Gastrocnemius medialis (tissue), 4 donors: Measurements from ENCODE around the gene AHCTF1. TPM values are rescaled to one million over a fixed set of nuclear protein-coding genes. Genes with fewer than 3 reads are reported as not detected.
A peak's percentile ranks its signal among the peaks of the same experiment; 100 is the strongest.

Experiments used
- ATAC-seq, 2 donors: fragments of 150-250 bp; one replicate each; pipeline ENCODE4 v1.9.1; 2016
- DNase-seq, 2 donors: peaks; one replicate each; pipeline ENCODE4 v3.0.0-alpha.2; 2019
- H3K27ac ChIP-seq, 4 donors: fragments of 200-600 bp; sonication (generic); 1 replicate in 1 of 4; 2 replicates in 3 of 4; pipeline ENCODE4 v1.5.1; 2016 to 2018; ENCODE audit warnings: mild to moderate bottlenecking in 2 of 4, moderate library complexity in 1 of 4
- H3K27me3 ChIP-seq, 3 donors: fragments of 200-600 bp; sonication (generic) in 2 of 3; 1 replicate in 1 of 3; 2 replicates in 2 of 3; pipeline versions ENCODE4 v1.5.1 to v1.6.0; 2016 to 2019; ENCODE audit warnings: mild to moderate bottlenecking in 1 of 3, moderate library complexity in 1 of 3
- H3K36me3 ChIP-seq, 2 donors: fragments of 200-600 bp; sonication (generic) in 1 of 2; one replicate each; pipeline ENCODE4 v1.5.1; 2017 to 2018
- H3K4me1 ChIP-seq, 2 donors: fragments of 200-600 bp; sonication (generic) in 1 of 2; one replicate each; pipeline ENCODE4 v1.5.1; 2016 to 2017; ENCODE audit warnings: mild to moderate bottlenecking in 2 of 2
- H3K4me3 ChIP-seq, 4 donors: fragments of 200-600 bp; sonication (generic) in 3 of 4; 1 replicate in 1 of 4; 2 replicates in 3 of 4; pipeline ENCODE4 v1.5.1; 2016 to 2019; ENCODE audit warnings: mild to moderate bottlenecking in 2 of 4
- H3K9me3 ChIP-seq, 3 donors: fragments of 200-600 bp; sonication (generic) in 2 of 3; 1 replicate in 1 of 3; 2 replicates in 2 of 3; pipeline ENCODE4 v1.5.1; 2016 to 2019
- CTCF ChIP-seq, 5 experiments: fragments of 450-650 bp in 3 of 5; fragments of 200-600 bp in 2 of 5; sonication (generic) in 2 of 5; IDR thresholded peaks in 4 of 5; conservative IDR thresholded peaks in 1 of 5; 1 replicate in 4 of 5; 2 replicates in 1 of 5; pipeline ENCODE4 v1.5.1; 2016 to 2019; ENCODE audit warnings: antibody characterized with exemption in 5 of 5, mild to moderate bottlenecking in 3 of 5, moderate library complexity in 3 of 5
- POLR2A ChIP-seq, 2 donors: fragments of 450-650 bp; IDR thresholded peaks; one replicate each; pipeline ENCODE4 v1.6.1; 2017; ENCODE audit warnings: antibody characterized with exemption in 2 of 2, mild to moderate bottlenecking in 2 of 2, moderate library complexity in 2 of 2
- in situ Hi-C, 4 donors: fragments of 200-750 bp; cut with MboI; loops; one replicate each; pipeline versions ENCODE4 v1.15.0 to v1.8.0; 2017; ENCODE audit warnings: low sequenced_read_pairs in 4 of 4
- intact Hi-C: fragments of 100-400 bp; cut with DNase I; formaldehyde crosslinking; loops from one replicate; pipeline ENCODE4 v1.15.1; 2023; ENCODE audit warnings: low total_unique reads
- total RNA-seq, 4 donors: library from RNA; depleted of rRNA; stranded (reverse); fragments of >200 nt; gene quantifications; one replicate each; pipeline versions ENCODE4 v1.1.0 to v1.2.3, GENCODE V29; 2016

The AHCTF1 gene
- total RNA-seq, 4 donors from 2014 or later: 21.7 to 28.5 (median 24.7) TPM

DNA sequence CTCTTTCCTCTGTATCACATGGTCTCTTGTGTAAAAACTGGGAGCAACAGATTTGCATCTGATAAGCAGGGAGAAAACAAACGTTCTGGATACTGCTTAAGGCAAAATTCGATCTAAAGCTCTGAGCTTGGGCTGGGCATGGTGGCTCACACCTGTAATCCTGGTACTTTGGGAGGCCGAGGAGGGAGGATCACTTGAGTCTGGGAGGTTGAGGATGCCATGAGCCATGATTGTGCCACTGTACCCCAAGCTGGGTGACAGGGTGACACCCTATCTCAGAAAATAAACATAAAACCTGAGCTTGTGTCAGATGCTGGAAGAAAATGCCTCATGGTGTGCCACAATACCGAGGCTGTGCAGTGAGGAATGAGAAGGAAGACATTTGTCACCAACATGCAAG, 133.6 kb downstream of the AHCTF1 start:
- H3K9me3 ChIP-seq: no peaks in the 10 kb centered on the region
- intact Hi-C loops: no loop called here
- DNase-seq (no peak), ATAC-seq (no peak)
- no peaks in the 10 kb centered on the region for H3K36me3 ChIP-seq
- in situ Hi-C loops: no loop called here
- peak overlapping the region; percentile 6 to 70 (median 62) for H3K27ac ChIP-seq
- TF ChIP-seq CTCF (IDR thresholded peaks at IDR 0.05 in 4 of 5, conservative IDR thresholded peaks at IDR 0.05 in 1 of 5) (no peak), POLR2A (IDR thresholded peaks at IDR 0.05) (no peak)
- no peaks in the 10 kb centered on the region for H3K27me3 ChIP-seq
- no peak overlapping the region for H3K4me3 ChIP-seq
- peaks cover 9 to 11% of the 10 kb centered on the region in 2 donors for H3K4me1 ChIP-seq

GRCh38 chr1:246797597-246797996, 134.2 kb downstream of the AHCTF1 start:
- Histone ChIP-seq H3K9me3 (no peaks in the 10 kb centered on the region), H3K27ac (peak overlapping the region in 1 of 4 donors; percentile 64), H3K4me3 (no peak overlapping the region), H3K36me3 (no peaks in the 10 kb centered on the region), H3K4me1 (peaks cover 9 to 11% of the 10 kb centered on the region in 2 donors), H3K27me3 (no peaks in the 10 kb centered on the region)
- DNase-seq (no peak), ATAC-seq (no peak)
- in situ Hi-C loops: no loop called here
- TF ChIP-seq POLR2A (IDR thresholded peaks at IDR 0.05) (no peak), CTCF (IDR thresholded peaks at IDR 0.05 in 4 of 5, conservative IDR thresholded peaks at IDR 0.05 in 1 of 5) (no peak)
- intact Hi-C loops: no loop called here

DNA sequence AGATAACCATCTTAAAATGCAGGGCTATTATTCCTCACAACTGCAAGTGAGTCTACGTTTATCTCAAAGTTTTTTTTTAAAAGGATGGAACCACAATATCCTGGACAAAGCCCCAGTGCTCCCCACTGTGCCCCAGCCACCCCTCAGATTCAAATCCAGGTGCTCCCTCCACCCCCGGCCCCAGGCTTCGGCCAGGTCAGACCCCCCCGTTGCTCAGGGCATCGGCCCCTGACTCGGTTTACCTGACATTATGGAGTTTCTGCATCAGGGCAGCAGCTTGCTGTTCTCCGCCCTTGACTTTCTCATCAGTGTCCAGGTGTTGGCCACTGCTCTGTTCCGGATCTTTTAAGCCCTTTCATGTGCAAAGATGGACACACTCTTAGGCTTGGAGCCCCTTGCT, 134.6 kb downstream of the AHCTF1 start:
- Histone ChIP-seq H3K27me3 (no peaks in the 10 kb centered on the region), H3K4me1 (peaks cover 9 to 11% of the 10 kb centered on the region in 2 donors), H3K4me3 (no peak overlapping the region), H3K27ac (no peak overlapping the region), H3K36me3 (no peaks in the 10 kb centered on the region), H3K9me3 (no peaks in the 10 kb centered on the region)
- in situ Hi-C loops: no loop called here
- TF ChIP-seq POLR2A (IDR thresholded peaks at IDR 0.05) (no peak), CTCF (IDR thresholded peaks at IDR 0.05 in 4 of 5, conservative IDR thresholded peaks at IDR 0.05 in 1 of 5) (no peak)
- DNase-seq (no peak), ATAC-seq (no peak)
- intact Hi-C loops: no loop called here

DNA sequence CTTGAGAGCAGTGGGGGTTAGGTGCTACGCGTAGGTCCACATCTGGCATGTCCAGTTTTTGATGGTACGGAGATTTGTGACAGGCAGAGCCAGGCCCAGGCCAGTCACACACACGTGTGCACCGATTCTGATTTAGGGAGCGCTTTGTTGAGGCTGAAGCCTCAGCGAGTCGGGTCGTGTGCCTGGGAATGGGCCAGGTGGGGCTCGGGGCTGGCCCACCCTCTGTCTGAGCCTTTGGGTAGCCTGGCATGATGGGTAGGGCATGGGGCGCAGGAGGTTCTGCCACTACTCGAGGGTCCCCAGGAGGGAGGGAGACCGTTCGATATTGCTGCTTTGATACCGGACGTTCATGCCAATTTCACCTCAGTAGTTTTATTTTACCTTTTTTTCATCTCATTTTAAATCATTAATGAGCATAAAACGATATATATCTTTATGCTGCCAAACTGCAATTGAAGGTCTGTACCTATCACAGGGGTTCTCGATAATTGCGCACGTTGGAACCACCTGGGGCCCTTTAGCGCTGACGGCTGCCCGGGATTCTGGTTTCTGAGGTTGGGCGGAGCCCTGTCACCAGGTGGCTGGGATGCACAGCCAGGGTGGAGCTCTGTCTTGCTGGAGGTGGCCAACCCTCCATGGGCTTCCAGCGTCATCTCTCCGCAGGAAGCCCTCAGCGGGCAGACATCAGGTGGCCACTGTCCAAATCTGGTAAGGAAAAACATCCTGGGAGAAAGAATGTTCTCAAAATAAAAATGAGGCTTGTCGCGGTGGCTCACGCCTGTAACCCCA, 135.6 kb downstream of the AHCTF1 start:
- TF ChIP-seq CTCF (IDR thresholded peaks at IDR 0.05 in 4 of 5, conservative IDR thresholded peaks at IDR 0.05 in 1 of 5) (no peak), POLR2A (IDR thresholded peaks at IDR 0.05) (no peak)
- Histone ChIP-seq H3K9me3 (no peaks in the 10 kb centered on the region), H3K27me3 (no peaks in the 10 kb centered on the region), H3K27ac (no peak overlapping the region), H3K36me3 (no peaks in the 10 kb centered on the region), H3K4me1 (peaks cover 9 to 11% of the 10 kb centered on the region in 2 donors), H3K4me3 (no peak overlapping the region)
- in situ Hi-C loops (no loop called here), intact Hi-C loops (no loop called here)
- ATAC-seq (no peak), DNase-seq (no peak)
